ENCODE data around the gene PIK3C2B.

The PIK3C2B gene

GRCh38 chr1:204478172-204478899, 16.3 kb downstream of the PIK3C2B start:
- no peak for DNase-seq
- TF ChIP-seq GATA1 (IDR thresholded peaks at IDR 0.05; ENCODE audit: low read depth, low read length): no peak
- TF ChIP-seq POLR2A (IDR thresholded peaks at IDR 0.05; ENCODE audit: low read length): no peak

- TF ChIP-seq GATA1 (IDR thresholded peaks at IDR 0.05; ENCODE audit: low read depth, low read length) (no peak), POLR2A (IDR thresholded peaks at IDR 0.05; ENCODE audit: low read length) (no peak)
- no peak for DNase-seq
These were observed 17.4 kb downstream of the PIK3C2B start for GRCh38 chr1:204477036-204477740.

- DNase-seq: no peak
- no peak for TF ChIP-seq POLR2A (IDR thresholded peaks at IDR 0.05; ENCODE audit: low read length)
- TF ChIP-seq GATA1 (IDR thresholded peaks at IDR 0.05; ENCODE audit: low read depth, low read length): no peak
These were observed 18.0 kb downstream of the PIK3C2B start for GRCh38 chr1:204476563-204476962.

GRCh38 chr1:204475656-204476432, 18.8 kb downstream of the PIK3C2B start:
- DNase-seq: no peak
- TF ChIP-seq POLR2A (IDR thresholded peaks at IDR 0.05; ENCODE audit: low read length) (no peak), GATA1 (IDR thresholded peaks at IDR 0.05; ENCODE audit: low read depth, low read length) (no peak)

- DNase-seq: no peak
These were observed 21.1 kb downstream of the PIK3C2B start for GRCh38 chr1:204473400-204473965.

GRCh38 chr1:204472660-204473059, 21.9 kb downstream of the PIK3C2B start:
- DNase-seq: no peak
- TF ChIP-seq GATA1 (IDR thresholded peaks at IDR 0.05; ENCODE audit: low read depth, low read length) (no peak), POLR2A (IDR thresholded peaks at IDR 0.05; ENCODE audit: low read length) (no peak)

More at GRCh38 chr1:204473400-204473965, 21.1 kb downstream of the PIK3C2B start:
- TF ChIP-seq POLR2A (IDR thresholded peaks at IDR 0.05; ENCODE audit: low read length) (no peak), GATA1 (IDR thresholded peaks at IDR 0.05; ENCODE audit: low read depth, low read length) (no peak)

GRCh38 chr1:204471687-204472086, 22.9 kb downstream of the PIK3C2B start:
- DNase-seq: no peak
- TF ChIP-seq POLR2A (IDR thresholded peaks at IDR 0.05; ENCODE audit: low read length): no peak
- TF ChIP-seq GATA1 (IDR thresholded peaks at IDR 0.05; ENCODE audit: low read depth, low read length): no peak

GRCh38 chr1:204469304-204469703, 25.3 kb downstream of the PIK3C2B start:
- TF ChIP-seq GATA1 (IDR thresholded peaks at IDR 0.05; ENCODE audit: low read depth, low read length) (no peak), POLR2A (IDR thresholded peaks at IDR 0.05; ENCODE audit: low read length) (no peak)
- DNase-seq: no peak

- TF ChIP-seq POLR2A (IDR thresholded peaks at IDR 0.05; ENCODE audit: low read length) (no peak), GATA1 (IDR thresholded peaks at IDR 0.05; ENCODE audit: low read depth, low read length) (no peak)
- no peak for DNase-seq
These were observed 25.8 kb downstream of the PIK3C2B start for GRCh38 chr1:204468766-204469302.

GRCh38 chr1:204468206-204468605, 26.4 kb downstream of the PIK3C2B start:
- no peak for DNase-seq
- TF ChIP-seq GATA1 (IDR thresholded peaks at IDR 0.05; ENCODE audit: low read depth, low read length) (no peak), POLR2A (IDR thresholded peaks at IDR 0.05; ENCODE audit: low read length) (no peak)

- TF ChIP-seq POLR2A (IDR thresholded peaks at IDR 0.05; ENCODE audit: low read length): no peak
- no peak for TF ChIP-seq GATA1 (IDR thresholded peaks at IDR 0.05; ENCODE audit: low read depth, low read length)
- no peak for DNase-seq
These were observed 27.9 kb downstream of the PIK3C2B start for GRCh38 chr1:204466416-204467405.

GRCh38 chr1:204465546-204466415, 28.8 kb downstream of the PIK3C2B start:
- TF ChIP-seq GATA1 (IDR thresholded peaks at IDR 0.05; ENCODE audit: low read depth, low read length): no peak
- no peak for TF ChIP-seq POLR2A (IDR thresholded peaks at IDR 0.05; ENCODE audit: low read length)
- peak; percentile 32 to 63 for DNase-seq
